HG02970 (cell line): ENCODE results near the gene DENND5A.
"Not testable (repeated sequence)": the region's sequence is repeated elsewhere in the genome, so short reads cannot be mapped to it uniquely, and the experiment has no call there.

Experiments
- ATAC-seq: cut with Tn5 transposase; IDR thresholded peaks from one replicate; pipeline ENCODE4 v1.9.1; 2021; ENCODE audit warnings: mild to moderate bottlenecking, moderate library complexity, moderate number of reproducible peaks; ENCODE audit not compliant: unreplicated experiment, low FRiP score

The DENND5A gene

GRCh38 chr11:9219115-9219514, 46.0 kb downstream of the DENND5A start:
- ATAC-seq = no peak

GRCh38 chr11:9214765-9215164, 50.4 kb downstream of the DENND5A start:
- ATAC-seq = no peak

- ATAC-seq = no peak
Measured at GRCh38 chr11:9211322-9211721, 53.8 kb downstream of the DENND5A start.

- no peak for ATAC-seq
Measured at GRCh38 chr11:9210922-9211320, 54.2 kb downstream of the DENND5A start.

DNA sequence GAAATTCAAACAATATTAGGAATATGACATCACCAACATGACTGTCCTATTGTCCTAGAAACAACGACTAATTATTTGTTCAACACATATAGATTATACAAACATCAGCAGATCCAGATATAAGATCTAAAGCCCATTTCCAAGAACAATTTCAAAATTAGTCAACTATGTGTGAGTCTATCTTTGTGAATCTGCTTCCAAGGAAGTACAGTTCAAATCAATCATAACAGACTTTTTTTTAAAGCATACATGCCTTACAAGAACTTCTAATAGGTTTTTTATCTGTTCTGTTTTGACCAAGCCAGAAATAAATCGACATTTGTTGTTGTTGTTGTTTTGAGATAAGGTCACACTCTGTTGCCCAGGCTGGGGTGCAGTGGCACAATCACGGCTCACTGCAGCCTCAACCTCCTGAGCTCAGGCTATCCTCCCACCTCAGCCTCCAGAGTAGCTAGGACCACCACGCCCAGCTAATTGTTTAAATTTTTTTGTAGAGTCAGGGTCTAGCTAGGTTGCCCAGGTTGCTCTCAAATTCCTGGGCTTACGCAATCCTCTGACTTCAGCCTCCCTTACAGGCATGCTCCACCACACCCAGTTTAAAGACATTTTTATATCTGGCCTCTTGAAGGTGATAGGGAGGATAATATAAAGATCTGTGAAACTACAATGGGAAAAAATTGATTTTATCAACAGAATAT, 54.8 kb downstream of the DENND5A start:
- no peak for ATAC-seq

DNA sequence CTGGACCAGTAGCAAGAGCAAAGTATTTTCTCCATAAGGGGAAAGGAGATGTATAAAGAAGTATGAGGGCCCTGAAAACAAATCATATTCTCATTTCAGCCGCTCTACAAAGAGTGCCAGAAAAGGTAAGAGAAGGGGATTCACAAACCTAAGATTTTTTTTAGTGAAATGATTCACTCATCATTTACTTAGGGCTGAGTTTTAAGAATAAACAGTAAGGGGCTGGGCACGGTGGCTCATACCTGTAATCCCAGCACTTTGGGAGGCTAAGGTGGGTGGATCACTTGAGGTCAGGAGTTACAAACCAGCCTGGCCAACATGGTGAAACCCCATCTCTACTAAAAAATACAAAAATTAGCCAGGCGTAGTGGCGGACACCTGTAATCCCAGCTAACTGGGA, 55.5 kb downstream of the DENND5A start:
- ATAC-seq = not testable (repeated sequence)

DNA sequence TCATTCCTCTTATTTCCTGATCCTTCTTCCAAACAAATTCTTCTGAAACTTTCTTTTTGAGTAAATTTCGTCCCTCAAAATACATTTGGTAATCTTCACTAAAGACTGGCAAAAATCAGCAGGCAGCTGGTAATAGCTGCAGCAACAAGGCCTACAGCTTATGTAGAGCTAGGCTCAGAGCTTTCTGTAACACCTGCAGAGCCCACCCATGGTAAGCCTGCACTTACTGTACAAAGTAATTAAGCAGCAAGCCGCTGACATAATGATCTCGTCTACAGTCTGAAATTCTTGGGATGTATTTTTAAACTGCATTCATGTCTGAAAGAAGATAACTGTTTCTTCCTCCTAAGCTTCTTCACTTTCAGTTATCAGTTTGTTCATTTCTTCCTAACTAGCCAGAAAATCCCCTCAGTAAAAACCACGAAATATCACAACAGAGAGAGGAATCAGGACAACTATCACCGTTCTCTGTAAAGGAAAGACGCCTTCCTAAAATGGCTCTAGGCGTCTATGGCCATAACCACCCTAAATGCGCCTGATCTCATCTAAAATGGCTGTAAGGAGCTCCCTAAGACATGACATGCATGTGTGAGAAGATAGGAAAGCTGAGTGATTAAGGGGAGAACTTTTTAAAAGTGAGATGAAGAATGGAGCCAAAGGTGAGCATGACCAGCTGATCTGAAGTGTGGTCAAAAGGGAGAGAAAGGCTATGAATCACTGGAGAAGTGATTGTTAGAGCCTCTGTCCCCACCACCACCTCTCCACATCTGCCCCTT, 56.2 kb downstream of the DENND5A start:
- no peak for ATAC-seq

GRCh38 chr11:9207229-9207628, 57.9 kb downstream of the DENND5A start:
- ATAC-seq = no peak

DNA sequence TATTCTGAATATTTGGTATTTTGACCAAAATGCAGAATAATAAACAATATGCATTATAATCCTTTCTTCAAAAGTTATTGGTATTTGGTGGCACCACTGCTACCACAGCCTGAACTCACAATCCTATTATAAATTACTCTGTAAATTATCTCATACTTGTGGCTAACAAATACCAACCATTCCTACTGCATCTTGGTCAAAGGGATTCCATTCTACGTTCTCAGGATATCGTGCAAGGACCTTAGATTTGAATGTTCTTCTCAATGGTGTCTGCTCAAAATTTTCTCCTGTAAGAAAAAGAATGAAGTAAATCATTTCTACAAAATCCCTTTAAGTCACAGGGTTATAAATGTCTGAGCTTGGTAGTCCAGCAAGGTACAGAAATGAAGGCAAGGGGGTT, 58.7 kb downstream of the DENND5A start:
- no peak for ATAC-seq

DNA sequence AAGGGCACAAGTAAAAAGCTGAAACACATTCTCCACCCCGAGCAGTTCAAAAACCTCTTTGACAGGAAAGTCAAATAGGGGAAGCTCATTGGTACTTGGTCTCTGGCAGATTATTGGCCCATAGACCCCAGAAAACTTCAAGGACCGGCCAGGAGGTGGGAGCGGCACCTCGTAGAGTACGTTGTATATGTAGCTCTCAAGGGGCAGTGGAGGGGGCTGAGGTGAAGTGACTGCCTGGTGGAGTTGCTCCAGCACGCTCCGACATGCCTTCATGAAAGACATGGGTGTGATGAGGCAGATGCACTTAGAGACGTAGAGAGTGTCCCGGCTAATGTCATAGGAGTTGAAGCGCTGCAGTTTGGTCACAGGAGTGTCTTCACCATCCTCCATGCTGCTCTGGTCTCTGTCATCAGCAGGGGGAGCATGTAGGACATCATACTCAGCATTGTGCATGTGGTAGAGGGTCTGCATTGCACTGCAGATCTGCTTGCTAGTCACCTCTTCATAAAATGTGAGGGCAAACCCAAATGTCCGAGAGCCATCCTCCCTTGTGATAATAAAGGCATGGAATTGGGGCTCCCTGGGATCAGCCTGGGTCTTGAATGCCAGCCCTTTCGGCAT, 61.3 kb downstream of the DENND5A start:
- no peak for ATAC-seq

GRCh38 chr11:9201372-9202162, 63.6 kb downstream of the DENND5A start:
- no peak for ATAC-seq

DNA sequence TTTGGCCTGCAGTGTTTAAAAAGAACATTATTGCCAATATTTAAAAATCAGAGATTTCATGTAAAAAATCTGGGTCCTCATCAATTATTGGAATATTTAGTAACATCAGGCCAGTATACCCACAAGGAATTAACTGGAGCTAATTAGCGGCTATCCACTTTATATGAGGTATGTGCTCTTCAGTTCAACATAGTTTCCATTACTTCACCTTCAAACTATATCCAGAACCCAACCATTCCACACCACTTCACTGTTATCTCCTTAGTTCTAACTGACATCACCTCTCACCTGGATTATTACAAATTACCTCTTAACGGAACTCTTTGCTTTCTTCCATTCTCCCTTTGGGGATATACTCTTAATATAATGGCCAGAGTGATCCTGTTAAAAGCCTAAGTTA, 64.7 kb downstream of the DENND5A start:
- ATAC-seq = no peak

GRCh38 chr11:9193316-9193715, 71.8 kb downstream of the DENND5A start:
- no peak for ATAC-seq

GRCh38 chr11:9192561-9192960, 72.6 kb downstream of the DENND5A start:
- no peak for ATAC-seq

DNA sequence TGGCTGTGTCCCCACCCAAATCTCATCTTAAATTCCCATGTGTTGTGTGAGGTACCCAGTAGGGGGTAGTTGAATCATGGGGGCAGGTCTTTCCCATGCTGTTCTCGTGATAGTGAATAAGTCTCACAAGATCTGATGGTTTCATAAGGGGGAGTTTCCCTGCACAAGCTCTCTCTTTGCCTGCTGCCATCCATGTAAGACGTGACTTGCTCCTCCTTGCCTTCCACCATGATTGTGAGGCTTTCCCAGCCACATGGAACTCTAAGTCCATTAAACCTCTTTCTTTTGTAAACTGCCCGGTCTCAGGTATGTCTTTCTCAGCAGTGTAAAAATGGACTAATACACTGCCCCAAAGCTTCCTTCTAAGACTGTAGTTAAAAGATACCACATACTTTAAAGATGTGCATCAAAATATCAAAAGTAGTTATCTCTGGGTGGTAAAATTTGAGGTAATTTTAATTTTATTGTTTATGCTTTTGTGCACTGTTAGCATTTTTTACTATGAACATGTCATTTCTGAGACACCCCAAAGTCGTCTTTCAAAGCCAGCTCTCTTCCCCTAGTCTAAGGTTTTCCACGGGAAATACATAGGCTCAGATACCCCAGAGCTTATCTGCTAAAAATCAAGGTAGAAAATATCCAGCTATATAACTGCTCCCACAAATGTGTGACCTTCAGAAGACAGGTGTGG, 74.7 kb downstream of the DENND5A start:
- ATAC-seq = not testable (repeated sequence)

DNA sequence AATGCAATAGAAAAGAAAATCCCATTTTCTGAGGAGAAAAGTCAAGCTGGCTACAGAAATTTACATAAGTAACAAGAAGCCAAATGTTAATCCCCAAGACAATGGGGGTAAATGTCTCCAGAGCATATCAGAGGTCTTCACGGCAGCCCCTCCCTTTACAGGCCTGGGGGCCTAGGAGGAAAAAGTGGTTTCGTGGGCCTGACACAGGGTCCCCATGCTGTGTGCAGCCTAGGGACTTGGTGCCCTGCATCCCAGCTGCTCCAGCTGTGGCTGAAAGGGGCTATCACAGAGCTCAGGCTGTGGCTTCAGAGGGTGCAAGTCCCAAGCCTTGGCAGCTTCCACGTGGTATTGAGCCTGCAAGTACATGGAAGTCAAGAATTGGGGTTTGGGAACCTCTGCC, 76.3 kb downstream of the DENND5A start:
- not testable (repeated sequence) for ATAC-seq

GRCh38 chr11:9187616-9188015, 77.5 kb downstream of the DENND5A start:
- no peak for ATAC-seq

DNA sequence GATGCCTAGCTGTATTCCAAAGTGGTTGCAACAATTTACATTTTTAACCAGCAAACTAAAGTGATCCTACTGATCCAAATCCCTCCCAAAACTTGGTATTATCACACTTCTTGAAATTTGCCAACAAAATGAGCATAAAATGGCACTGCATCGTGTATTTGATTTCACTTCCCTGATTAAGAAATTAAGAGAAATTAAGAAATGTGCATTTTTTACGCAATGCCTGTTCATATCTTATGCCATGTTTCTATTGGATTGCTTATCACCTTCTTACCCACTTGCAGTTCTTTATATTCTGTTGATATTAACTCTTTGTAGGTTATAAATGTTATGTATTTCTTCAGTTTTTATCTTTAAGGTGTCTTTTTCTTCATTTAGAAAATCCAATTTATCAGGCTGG, 80.6 kb downstream of the DENND5A start:
- ATAC-seq = no peak

DNA sequence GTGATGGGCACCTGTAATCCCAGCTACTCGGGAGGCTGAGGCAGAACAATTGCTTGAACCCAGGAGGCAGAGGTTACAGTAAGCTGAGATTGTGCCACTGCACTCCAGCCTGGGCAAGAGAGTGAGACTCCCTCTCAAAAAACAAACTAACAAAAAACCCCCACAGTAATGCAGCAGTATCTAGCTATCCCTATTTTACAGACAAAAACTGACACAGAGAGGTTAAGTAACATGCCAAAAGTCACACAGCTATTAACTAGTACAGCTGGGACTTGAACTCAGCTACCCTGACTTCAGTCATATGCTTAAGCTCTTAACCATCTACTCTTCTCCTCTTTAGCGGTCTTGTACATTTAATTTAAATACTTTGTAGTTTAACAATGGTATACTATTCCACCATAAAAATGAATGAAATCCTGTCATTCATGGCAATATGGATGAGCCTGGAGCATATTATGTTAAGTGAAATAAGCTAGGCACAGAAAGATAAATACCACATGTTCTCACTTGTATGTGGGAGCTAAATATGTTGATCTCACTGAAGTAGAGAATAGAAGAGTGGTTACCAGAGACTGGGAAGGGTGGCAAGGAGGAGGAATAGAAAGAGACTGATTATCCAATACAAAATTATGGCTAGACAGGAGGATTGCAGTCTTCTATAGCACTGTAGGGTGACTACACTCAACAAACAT, 82.8 kb downstream of the DENND5A start:
- ATAC-seq = no peak

GRCh38 chr11:9180784-9181183, 84.4 kb downstream of the DENND5A start:
- ATAC-seq = no peak
